Measurements from ENCODE around the gene ZNF580.

Gene ZNF580

GRCh38 chr19:55667511-55667910 is 26.7 kb downstream of the ZNF580 start:
- Histone ChIP-seq H3K27me3 (ENCODE audit: control insufficient read depth, insufficient read depth, low read length) (no peaks in the 10 kb centered on the region), H3K36me3 (ENCODE audit: control insufficient read depth, insufficient read depth, low read length) (peaks cover 62% of the 10 kb centered on the region)

GRCh38 chr19:55667958-55668357 is 27.2 kb downstream of the ZNF580 start:
- H3K27me3 ChIP-seq (ENCODE audit: control insufficient read depth, insufficient read depth, low read length), result no peaks in the 10 kb centered on the region
- H3K4me1 ChIP-seq (ENCODE audit: control insufficient read depth, insufficient read depth, low read length), result no peaks in the 10 kb centered on the region
- H3K9ac ChIP-seq (ENCODE audit: low read length), result no peak overlapping the region
- peaks cover 57% of the 10 kb centered on the region for H3K36me3 ChIP-seq (ENCODE audit: control insufficient read depth, insufficient read depth, low read length)
- H3K27ac ChIP-seq (ENCODE audit: low read depth, low read length), result no peak overlapping the region
- H3K4me3 ChIP-seq (ENCODE audit: low read length), result no peak overlapping the region

More at GRCh38 chr19:55667511-55667910, 26.7 kb downstream of the ZNF580 start:
- Histone ChIP-seq H3K9ac (ENCODE audit: low read length) (no peak overlapping the region), H3K4me3 (ENCODE audit: low read length) (no peak overlapping the region), H3K4me1 (ENCODE audit: control insufficient read depth, insufficient read depth, low read length) (no peaks in the 10 kb centered on the region), H3K27ac (ENCODE audit: low read depth, low read length) (no peak overlapping the region)

GRCh38 chr19:55668603-55669348 is 28.0 kb downstream of the ZNF580 start:
- Histone ChIP-seq H3K27me3 (ENCODE audit: control insufficient read depth, insufficient read depth, low read length) (no peaks in the 10 kb centered on the region), H3K4me1 (ENCODE audit: control insufficient read depth, insufficient read depth, low read length) (no peaks in the 10 kb centered on the region), H3K4me3 (ENCODE audit: low read length) (no peak overlapping the region), H3K36me3 (ENCODE audit: control insufficient read depth, insufficient read depth, low read length) (peaks cover 49% of the 10 kb centered on the region), H3K27ac (ENCODE audit: low read depth, low read length) (no peak overlapping the region), H3K9ac (ENCODE audit: low read length) (no peak overlapping the region)

- Histone ChIP-seq H3K9ac (ENCODE audit: low read length) (no peak overlapping the region), H3K36me3 (ENCODE audit: control insufficient read depth, insufficient read depth, low read length) (peaks cover 42% of the 10 kb centered on the region), H3K27me3 (ENCODE audit: control insufficient read depth, insufficient read depth, low read length) (no peaks in the 10 kb centered on the region), H3K4me3 (ENCODE audit: low read length) (no peak overlapping the region), H3K27ac (ENCODE audit: low read depth, low read length) (no peak overlapping the region), H3K4me1 (ENCODE audit: control insufficient read depth, insufficient read depth, low read length) (no peaks in the 10 kb centered on the region)
Measured at GRCh38 chr19:55669418-55670279, 28.8 kb downstream of the ZNF580 start.

- H3K4me3 ChIP-seq (ENCODE audit: low read length), result no peak overlapping the region
- H3K9ac ChIP-seq (ENCODE audit: low read length), result no peak overlapping the region
- no peaks in the 10 kb centered on the region for H3K4me1 ChIP-seq (ENCODE audit: control insufficient read depth, insufficient read depth, low read length)
- H3K27ac ChIP-seq (ENCODE audit: low read depth, low read length), result no peak overlapping the region
- H3K36me3 ChIP-seq (ENCODE audit: control insufficient read depth, insufficient read depth, low read length), result peaks cover 37% of the 10 kb centered on the region
- no peaks in the 10 kb centered on the region for H3K27me3 ChIP-seq (ENCODE audit: control insufficient read depth, insufficient read depth, low read length)
Measured at GRCh38 chr19:55670280-55671053, 29.7 kb downstream of the ZNF580 start.

- Histone ChIP-seq H3K4me3 (ENCODE audit: low read length) (no peak overlapping the region), H3K27me3 (ENCODE audit: control insufficient read depth, insufficient read depth, low read length) (no peaks in the 10 kb centered on the region), H3K27ac (ENCODE audit: low read depth, low read length) (no peak overlapping the region), H3K36me3 (ENCODE audit: control insufficient read depth, insufficient read depth, low read length) (peaks cover 35% of the 10 kb centered on the region), H3K4me1 (ENCODE audit: control insufficient read depth, insufficient read depth, low read length) (peaks cover 4% of the 10 kb centered on the region), H3K9ac (ENCODE audit: low read length) (no peak overlapping the region)
Measured at GRCh38 chr19:55671054-55671378, 30.2 kb downstream of the ZNF580 start.

- H3K27ac ChIP-seq (ENCODE audit: low read depth, low read length), result no peak overlapping the region
- no peaks in the 10 kb centered on the region for H3K27me3 ChIP-seq (ENCODE audit: control insufficient read depth, insufficient read depth, low read length)
- no peak overlapping the region for H3K9ac ChIP-seq (ENCODE audit: low read length)
- H3K4me1 ChIP-seq (ENCODE audit: control insufficient read depth, insufficient read depth, low read length), result peaks cover 13% of the 10 kb centered on the region
- no peak overlapping the region for H3K4me3 ChIP-seq (ENCODE audit: low read length)
- peaks cover 29% of the 10 kb centered on the region for H3K36me3 ChIP-seq (ENCODE audit: control insufficient read depth, insufficient read depth, low read length)
Measured at GRCh38 chr19:55672418-55672817, 31.6 kb downstream of the ZNF580 start.

- Histone ChIP-seq H3K27me3 (ENCODE audit: control insufficient read depth, insufficient read depth, low read length) (no peaks in the 10 kb centered on the region), H3K36me3 (ENCODE audit: control insufficient read depth, insufficient read depth, low read length) (peaks cover 30% of the 10 kb centered on the region), H3K4me1 (ENCODE audit: control insufficient read depth, insufficient read depth, low read length) (peaks cover 13% of the 10 kb centered on the region)
Measured at GRCh38 chr19:55673465-55673864, 32.7 kb downstream of the ZNF580 start.

GRCh38 chr19:55673889-55674288 is 33.1 kb downstream of the ZNF580 start:
- Histone ChIP-seq H3K27ac (ENCODE audit: low read depth, low read length) (no peak overlapping the region), H3K36me3 (ENCODE audit: control insufficient read depth, insufficient read depth, low read length) (peaks cover 30% of the 10 kb centered on the region), H3K9ac (ENCODE audit: low read length) (no peak overlapping the region), H3K4me1 (ENCODE audit: control insufficient read depth, insufficient read depth, low read length) (peaks cover 13% of the 10 kb centered on the region), H3K4me3 (ENCODE audit: low read length) (no peak overlapping the region), H3K27me3 (ENCODE audit: control insufficient read depth, insufficient read depth, low read length) (no peaks in the 10 kb centered on the region)

More at GRCh38 chr19:55673465-55673864, 32.7 kb downstream of the ZNF580 start:
- H3K4me3 ChIP-seq (ENCODE audit: low read length), result no peak overlapping the region
- H3K27ac ChIP-seq (ENCODE audit: low read depth, low read length), result no peak overlapping the region
- H3K9ac ChIP-seq (ENCODE audit: low read length), result no peak overlapping the region

- no peaks in the 10 kb centered on the region for H3K27me3 ChIP-seq (ENCODE audit: control insufficient read depth, insufficient read depth, low read length)
- peaks cover 13% of the 10 kb centered on the region for H3K4me1 ChIP-seq (ENCODE audit: control insufficient read depth, insufficient read depth, low read length)
- H3K9ac ChIP-seq (ENCODE audit: low read length), result no peak overlapping the region
- peaks cover 30% of the 10 kb centered on the region for H3K36me3 ChIP-seq (ENCODE audit: control insufficient read depth, insufficient read depth, low read length)
- peak overlapping the region; percentile 48 for H3K27ac ChIP-seq (ENCODE audit: low read depth, low read length)
- H3K4me3 ChIP-seq (ENCODE audit: low read length), result peak overlapping the region; percentile 83
Measured at GRCh38 chr19:55674459-55674840, 33.6 kb downstream of the ZNF580 start.

- peak within 1 kb of the TSS; percentile 83 for H3K4me3 ChIP-seq (ENCODE audit: low read length)
- peaks cover 13% of the 10 kb centered on the region for H3K4me1 ChIP-seq (ENCODE audit: control insufficient read depth, insufficient read depth, low read length)
- H3K9ac ChIP-seq (ENCODE audit: low read length), result peak within 1 kb of the TSS; percentile 88
- H3K36me3 ChIP-seq (ENCODE audit: control insufficient read depth, insufficient read depth, low read length), result peaks cover 27% of the 10 kb centered on the region
- no peaks in the 10 kb centered on the region for H3K27me3 ChIP-seq (ENCODE audit: control insufficient read depth, insufficient read depth, low read length)
- H3K27ac ChIP-seq (ENCODE audit: low read depth, low read length), result peak within 1 kb of the TSS; percentile 73
Measured at GRCh38 chr19:55674841-55675660, 34.2 kb downstream of the ZNF580 start, which contains the start of gene EPN1. TSS of gene EPN1 (plus strand) at chr19:55675226. CDS start at chr19:55678628, 3,402 bp downstream.

All from rectal smooth muscle tissue (tissue), 1 donor.